Measurements from ENCODE around the gene AFAP1. TPM values are rescaled to one million over a fixed set of nuclear protein-coding genes. Genes with fewer than 3 reads are reported as not detected.

The AFAP1 gene
- total RNA-seq, 1 donor from 2014 or later, result 57.6 TPM

- DNase-seq (ENCODE audit: low spot score), result no peak
- no peaks in the 10 kb centered on the region for H3K27me3 Mint-ChIP-seq (ENCODE audit: low read depth)
- intact Hi-C loops (cut with micrococcal nuclease), result no loop called here
- H3K36me3 Mint-ChIP-seq (ENCODE audit: low read depth), result peaks cover 25% of the 10 kb centered on the region
- no peak overlapping the region for H3K4me3 Mint-ChIP-seq (ENCODE audit: low read depth)
- no peak overlapping the region for H3K27ac Mint-ChIP-seq
- H3K9me3 Mint-ChIP-seq, result peaks cover 3% of the 10 kb centered on the region
- H3K4me1 Mint-ChIP-seq (ENCODE audit: low read depth), result peaks cover 3% of the 10 kb centered on the region
These were observed 132.2 kb downstream of the AFAP1 start for GRCh38 chr4:7807351-7807921.

DNA sequence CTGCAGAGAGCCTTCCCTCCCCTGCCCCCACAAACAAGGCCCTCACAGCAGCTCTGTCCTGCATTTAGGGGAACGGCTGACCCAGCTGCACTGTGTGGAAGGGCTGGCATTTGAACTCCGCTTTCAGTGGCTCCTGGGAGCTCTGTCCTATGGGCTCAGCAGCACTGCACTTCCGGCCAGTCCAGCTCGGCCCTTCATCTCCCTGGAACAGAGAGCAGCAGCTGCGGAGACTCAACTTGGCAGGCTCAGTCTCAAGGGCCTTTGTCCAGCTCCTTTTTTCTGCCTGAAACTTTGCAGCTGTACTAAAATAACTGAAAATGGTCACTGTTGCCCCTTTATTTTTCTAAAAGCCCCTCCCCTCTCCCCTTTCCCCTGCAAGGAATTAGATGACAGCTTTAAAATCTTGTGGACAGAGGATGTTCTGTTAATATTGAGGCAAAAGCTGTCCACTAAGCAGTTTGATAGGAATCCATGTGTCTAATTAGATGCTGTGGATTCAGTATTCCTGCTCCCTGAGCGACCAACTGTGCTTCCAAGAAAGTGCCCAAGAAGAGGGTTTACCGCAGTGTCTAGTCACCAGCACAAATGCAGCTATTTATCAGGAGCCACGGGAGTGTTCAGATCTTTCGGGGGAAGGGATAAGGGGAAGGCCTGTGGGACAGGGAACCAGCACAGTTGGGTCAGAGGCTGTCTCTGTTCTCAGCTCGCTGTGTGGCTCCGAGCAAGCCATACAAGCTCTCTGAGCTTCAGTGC lies 133.1 kb downstream of the AFAP1 start:
- no peak overlapping the region for H3K27ac Mint-ChIP-seq
- no peaks in the 10 kb centered on the region for H3K27me3 Mint-ChIP-seq (ENCODE audit: low read depth)
- peaks cover 9% of the 10 kb centered on the region for H3K4me1 Mint-ChIP-seq (ENCODE audit: low read depth)
- H3K36me3 Mint-ChIP-seq (ENCODE audit: low read depth), result peaks cover 30% of the 10 kb centered on the region
- no peak for DNase-seq (ENCODE audit: low spot score)
- H3K9me3 Mint-ChIP-seq, result peaks cover 3% of the 10 kb centered on the region
- H3K4me3 Mint-ChIP-seq (ENCODE audit: low read depth), result no peak overlapping the region
- intact Hi-C loops (cut with micrococcal nuclease), result no loop called here

DNA sequence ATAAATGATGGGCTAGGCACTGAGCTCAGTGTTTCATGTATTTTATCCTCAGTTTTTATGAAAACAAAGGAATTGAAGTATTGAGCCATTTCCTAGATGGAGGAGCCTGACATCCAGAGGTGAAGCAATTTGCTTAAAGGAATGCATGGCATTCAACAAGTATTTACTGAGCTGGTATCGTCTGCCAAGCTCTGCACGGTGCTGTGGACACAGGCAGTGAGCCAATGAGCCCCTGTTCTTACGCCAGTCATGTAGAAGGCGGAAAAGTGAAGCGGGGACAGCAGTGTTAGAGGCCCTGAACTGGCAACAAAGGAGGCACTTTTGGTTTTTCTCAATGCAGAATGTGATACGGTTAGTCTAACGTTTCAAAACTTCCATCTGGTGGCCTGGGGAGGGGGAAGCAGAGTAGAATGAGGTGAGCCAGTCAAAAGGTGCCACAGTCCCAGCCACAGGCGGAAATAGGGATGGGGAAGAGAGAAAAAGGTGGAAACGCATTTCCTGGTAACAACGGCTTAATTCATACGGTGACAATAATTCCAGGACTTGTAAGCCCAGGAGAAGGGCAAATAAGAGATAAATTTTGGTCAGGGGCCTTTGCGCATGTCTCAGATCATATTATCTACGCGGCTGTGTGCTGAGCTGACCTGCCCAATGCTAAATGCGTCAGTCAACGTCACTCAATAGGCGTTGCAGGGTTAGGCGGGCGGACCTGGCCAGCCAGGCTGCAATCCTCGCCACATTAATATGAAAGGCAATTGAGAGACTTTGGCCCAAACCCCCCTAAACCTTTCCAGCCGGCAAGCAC lies 133.9 kb downstream of the AFAP1 start:
- no peak overlapping the region for H3K4me3 Mint-ChIP-seq (ENCODE audit: low read depth)
- no peaks in the 10 kb centered on the region for H3K27me3 Mint-ChIP-seq (ENCODE audit: low read depth)
- DNase-seq (ENCODE audit: low spot score), result no peak
- H3K36me3 Mint-ChIP-seq (ENCODE audit: low read depth), result peaks cover 30% of the 10 kb centered on the region
- intact Hi-C loops (cut with micrococcal nuclease), result no loop called here
- H3K27ac Mint-ChIP-seq, result no peak overlapping the region
- peaks cover 3% of the 10 kb centered on the region for H3K9me3 Mint-ChIP-seq
- peaks cover 9% of the 10 kb centered on the region for H3K4me1 Mint-ChIP-seq (ENCODE audit: low read depth)

DNA sequence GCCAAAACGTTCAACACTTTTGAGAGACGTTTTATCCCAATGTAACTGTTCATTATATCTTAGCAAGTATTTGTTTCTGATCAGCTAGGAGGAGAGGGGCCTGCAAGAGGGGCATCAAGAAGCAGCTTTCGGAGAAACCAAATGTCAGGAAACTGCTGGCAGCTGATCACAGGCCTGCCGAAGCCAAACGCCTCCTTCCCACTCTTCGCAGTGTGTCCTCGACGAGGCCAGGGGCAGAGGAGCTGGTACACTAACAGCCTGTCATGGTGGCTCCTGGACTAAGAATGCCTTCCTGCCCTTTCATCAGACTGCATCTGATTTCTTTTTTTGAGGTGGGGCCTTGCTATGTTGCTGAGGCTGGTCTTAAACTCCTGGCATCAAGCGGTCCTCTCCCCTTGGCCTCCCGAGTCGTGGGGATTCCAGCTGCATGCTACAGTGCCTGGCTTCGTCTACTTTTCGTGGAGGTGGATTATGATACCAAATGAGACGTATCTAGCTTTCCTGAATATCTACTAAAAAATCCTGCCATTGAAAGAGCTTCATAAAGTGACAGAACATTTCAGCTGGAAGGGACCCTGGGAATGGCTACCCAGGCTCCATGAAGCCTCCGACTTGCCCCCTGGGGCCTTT lies 134.8 kb downstream of the AFAP1 start:
- DNase-seq (ENCODE audit: low spot score), result no peak
- H3K27ac Mint-ChIP-seq, result no peak overlapping the region
- intact Hi-C loops (cut with micrococcal nuclease), result loop anchor here (1.0 to 5.0 kb wide), 4 partner anchors 37 to 613 kb away; partner anchors contain the start of gene SORCS2
- H3K9me3 Mint-ChIP-seq, result peaks cover 3% of the 10 kb centered on the region
- H3K27me3 Mint-ChIP-seq (ENCODE audit: low read depth), result no peaks in the 10 kb centered on the region
- H3K4me3 Mint-ChIP-seq (ENCODE audit: low read depth), result no peak overlapping the region
- peaks cover 9% of the 10 kb centered on the region for H3K4me1 Mint-ChIP-seq (ENCODE audit: low read depth)
- H3K36me3 Mint-ChIP-seq (ENCODE audit: low read depth), result peaks cover 35% of the 10 kb centered on the region

GRCh38 chr4:7803992-7804755 lies 135.5 kb downstream of the AFAP1 start:
- peaks cover 9% of the 10 kb centered on the region for H3K4me1 Mint-ChIP-seq (ENCODE audit: low read depth)
- no peak overlapping the region for H3K27ac Mint-ChIP-seq
- no peaks in the 10 kb centered on the region for H3K27me3 Mint-ChIP-seq (ENCODE audit: low read depth)
- intact Hi-C loops (cut with micrococcal nuclease), result loop anchor here (1.0 to 5.0 kb wide), 5 partner anchors 38 to 612 kb away; partner anchors contain the start of gene SORCS2
- peak; percentile 66 for DNase-seq (ENCODE audit: low spot score)
- peaks cover 32% of the 10 kb centered on the region for H3K36me3 Mint-ChIP-seq (ENCODE audit: low read depth)
- peaks cover 3% of the 10 kb centered on the region for H3K9me3 Mint-ChIP-seq
- H3K4me3 Mint-ChIP-seq (ENCODE audit: low read depth), result no peak overlapping the region

DNA sequence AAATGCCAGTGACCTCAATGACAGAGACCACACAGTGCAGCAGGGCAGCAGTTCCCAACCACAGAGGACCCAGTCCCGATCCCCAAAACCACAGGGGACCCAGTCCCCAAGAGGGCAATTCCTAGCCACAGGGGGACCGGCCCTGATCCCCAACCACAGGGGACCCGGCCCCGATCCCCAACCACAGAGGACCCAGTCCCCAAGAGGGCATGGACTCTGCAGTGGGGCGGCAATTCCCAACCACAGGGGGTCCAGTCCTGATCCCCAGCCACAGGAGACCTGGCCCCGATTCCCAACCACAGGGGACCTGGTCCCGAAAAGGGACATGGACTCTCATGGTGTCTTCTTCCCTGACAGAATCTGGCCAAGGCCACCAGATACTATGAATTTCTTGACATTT lies 136.3 kb downstream of the AFAP1 start:
- Mint-ChIP-seq H3K27ac (no peak overlapping the region), H3K9me3 (no peaks in the 10 kb centered on the region), H3K36me3 (ENCODE audit: low read depth) (peaks cover 32% of the 10 kb centered on the region), H3K4me1 (ENCODE audit: low read depth) (peaks cover 5% of the 10 kb centered on the region), H3K4me3 (ENCODE audit: low read depth) (no peak overlapping the region), H3K27me3 (ENCODE audit: low read depth) (no peaks in the 10 kb centered on the region)
- intact Hi-C loops (cut with micrococcal nuclease), result loop anchor here (2.0 to 5.0 kb wide), 4 partner anchors 39 to 611 kb away; partner anchors contain the start of gene SORCS2
- no peak for DNase-seq (ENCODE audit: low spot score)

GRCh38 chr4:7802093-7802726 lies 137.5 kb downstream of the AFAP1 start:
- intact Hi-C loops (cut with micrococcal nuclease), result loop anchor here (1.0 to 5.0 kb wide), 6 partner anchors 32 to 610 kb away; partner anchors contain the start of gene SORCS2
- Mint-ChIP-seq H3K9me3 (no peaks in the 10 kb centered on the region), H3K4me3 (ENCODE audit: low read depth) (no peak overlapping the region), H3K36me3 (ENCODE audit: low read depth) (peaks cover 32% of the 10 kb centered on the region), H3K27me3 (ENCODE audit: low read depth) (no peaks in the 10 kb centered on the region), H3K4me1 (ENCODE audit: low read depth) (peaks cover 7% of the 10 kb centered on the region), H3K27ac (no peak overlapping the region)
- peak; percentile 68 for DNase-seq (ENCODE audit: low spot score)

DNA sequence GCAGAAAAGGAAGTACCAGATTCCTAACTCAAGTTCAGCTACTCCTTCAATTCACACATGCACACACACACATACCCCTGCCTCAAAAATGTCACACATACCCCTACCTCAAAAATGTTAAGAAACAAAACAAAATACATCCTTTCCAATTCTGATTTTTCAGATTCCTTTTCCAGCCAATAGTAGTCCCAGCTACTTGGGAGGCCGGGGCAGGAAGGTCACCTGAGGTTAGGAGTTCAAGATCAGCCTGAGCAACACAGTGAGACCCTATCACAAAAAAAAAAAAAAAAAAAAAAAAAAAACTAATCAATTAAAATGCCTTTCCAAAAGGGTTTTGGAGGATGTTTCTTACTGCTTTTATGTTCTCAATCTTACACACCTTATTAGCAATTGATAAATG lies 138.0 kb downstream of the AFAP1 start:
- Mint-ChIP-seq H3K4me1 (ENCODE audit: low read depth) (peaks cover 7% of the 10 kb centered on the region), H3K27ac (no peak overlapping the region), H3K4me3 (ENCODE audit: low read depth) (no peak overlapping the region), H3K27me3 (ENCODE audit: low read depth) (no peaks in the 10 kb centered on the region), H3K9me3 (no peaks in the 10 kb centered on the region), H3K36me3 (ENCODE audit: low read depth) (peaks cover 35% of the 10 kb centered on the region)
- DNase-seq (ENCODE audit: low spot score), result no peak
- intact Hi-C loops (cut with micrococcal nuclease), result loop anchor here (1.0 to 5.0 kb wide), 6 partner anchors 31 to 609 kb away; partner anchors contain the start of gene SORCS2

DNA sequence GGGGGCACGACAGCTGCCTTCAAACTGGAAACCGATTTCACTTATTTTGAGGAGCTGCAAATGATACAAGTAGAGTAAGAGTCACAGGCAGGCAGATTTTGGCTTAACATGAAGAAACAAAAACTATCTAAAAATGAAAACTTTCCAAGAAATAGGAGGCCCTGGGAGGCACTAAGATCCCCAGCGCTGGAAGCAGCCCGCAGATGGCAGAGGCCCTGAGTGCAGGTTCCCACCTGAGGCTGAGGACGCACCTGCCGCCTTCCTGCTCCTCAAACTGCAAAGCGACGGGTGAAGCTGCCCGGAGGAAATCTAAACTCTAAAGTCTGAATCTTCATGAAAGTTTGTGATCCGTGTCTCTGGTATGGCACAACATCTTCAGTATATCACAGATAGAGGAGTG lies 138.7 kb downstream of the AFAP1 start:
- intact Hi-C loops (cut with micrococcal nuclease), result loop anchor here (5.0 kb wide), 3 partner anchors 41 to 609 kb away; partner anchors contain the start of gene SORCS2
- Mint-ChIP-seq H3K27me3 (ENCODE audit: low read depth) (no peaks in the 10 kb centered on the region), H3K9me3 (no peaks in the 10 kb centered on the region), H3K4me1 (ENCODE audit: low read depth) (peaks cover 7% of the 10 kb centered on the region), H3K36me3 (ENCODE audit: low read depth) (peaks cover 35% of the 10 kb centered on the region), H3K27ac (no peak overlapping the region), H3K4me3 (ENCODE audit: low read depth) (no peak overlapping the region)
- no peak for DNase-seq (ENCODE audit: low spot score)

DNA sequence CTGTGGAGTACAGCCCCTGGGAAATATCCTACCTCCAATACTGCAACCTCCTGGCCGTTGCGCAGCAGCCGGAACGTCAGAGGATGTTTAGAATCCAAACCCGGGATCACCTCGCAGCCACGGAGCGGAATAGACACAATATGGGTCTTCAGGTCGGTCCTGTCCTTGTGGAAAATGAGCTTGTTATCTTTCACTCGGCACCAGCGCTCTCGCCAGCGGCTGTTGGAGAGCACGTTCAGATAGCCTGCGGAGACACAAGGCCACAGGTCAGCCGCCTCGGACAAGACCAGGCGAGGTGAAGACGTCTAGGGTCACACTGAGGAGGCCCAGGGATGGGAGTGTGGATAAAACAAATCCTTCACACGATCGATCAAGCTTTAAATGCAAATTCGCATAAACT lies 139.3 kb downstream of the AFAP1 start:
- Mint-ChIP-seq H3K27me3 (ENCODE audit: low read depth) (no peaks in the 10 kb centered on the region), H3K36me3 (ENCODE audit: low read depth) (peaks cover 35% of the 10 kb centered on the region), H3K27ac (no peak overlapping the region), H3K4me1 (ENCODE audit: low read depth) (peaks cover 7% of the 10 kb centered on the region), H3K9me3 (no peaks in the 10 kb centered on the region), H3K4me3 (ENCODE audit: low read depth) (no peak overlapping the region)
- DNase-seq (ENCODE audit: low spot score), result no peak
- intact Hi-C loops (cut with micrococcal nuclease), result loop anchor here (5.0 kb wide), 3 partner anchors 42 to 608 kb away; partner anchors contain the start of gene SORCS2

- H3K9me3 Mint-ChIP-seq, result no peaks in the 10 kb centered on the region
These were observed 139.9 kb downstream of the AFAP1 start for GRCh38 chr4:7799736-7800135.

More at GRCh38 chr4:7799736-7800135, 139.9 kb downstream of the AFAP1 start:
- Mint-ChIP-seq H3K4me1 (ENCODE audit: low read depth) (peaks cover 7% of the 10 kb centered on the region), H3K4me3 (ENCODE audit: low read depth) (no peak overlapping the region), H3K36me3 (ENCODE audit: low read depth) (peaks cover 35% of the 10 kb centered on the region), H3K27ac (no peak overlapping the region), H3K27me3 (ENCODE audit: low read depth) (no peaks in the 10 kb centered on the region)
- intact Hi-C loops (cut with micrococcal nuclease), result loop anchor here (5.0 kb wide), 3 partner anchors 43 to 607 kb away; partner anchors contain the start of gene SORCS2
- DNase-seq (ENCODE audit: low spot score), result no peak

All from activated T-helper 2 cell treated with anti-CD3 and anti-CD28 coated beads, Interferon-gamma antibody, Interleukin-2, Interleukin-4, amounts not matched to agents 10 μg/mL and 5 μg/mL and 100 μg/mL, durations not matched to agents 14 hours and 24 hours and 36 hours (primary cell).